Peyer's patch (tissue), 4 donors: ENCODE measurements around the gene CCL26. TPM values are rescaled to one million over a fixed set of nuclear protein-coding genes. Genes with fewer than 3 reads are reported as not detected.

Experiments
- DNase-seq, 3 donors: peaks; one replicate each; pipeline ENCODE4 v3.0.0-alpha.2; 2017 to 2019
- H3K27ac ChIP-seq, 4 donors: fragments of 200-600 bp; sonication (generic); one replicate each; pipeline ENCODE4 v1.5.1; 2016 to 2019
- H3K27me3 ChIP-seq, 2 donors: fragments of 200-600 bp; sonication (generic); one replicate each; pipeline ENCODE4 v1.5.1; 2019
- H3K36me3 ChIP-seq, 3 donors: fragments of 200-600 bp; sonication (generic); one replicate each; pipeline ENCODE4 v1.5.1; 2016 to 2019
- H3K4me1 ChIP-seq, 4 donors: fragments of 200-600 bp; sonication (generic); one replicate each; pipeline ENCODE4 v1.5.1; 2016 to 2019
- H3K4me3 ChIP-seq, 4 donors: fragments of 200-600 bp; sonication (generic); 1 replicate in 3 of 4; 2 replicates in 1 of 4; pipeline ENCODE4 v1.5.1; 2016 to 2019; ENCODE audit warnings: mild to moderate bottlenecking in 1 of 4
- H3K9me3 ChIP-seq, 4 donors: fragments of 200-600 bp; sonication (generic); one replicate each; pipeline ENCODE4 v1.5.1; 2016 to 2019; ENCODE audit warnings: mild to moderate bottlenecking in 1 of 4
- CTCF ChIP-seq, 6 experiments: fragments of 450-650 bp in 4 of 6; fragments of 200-600 bp in 2 of 6; sonication (generic) in 1 of 6; IDR thresholded peaks; one replicate each; pipeline ENCODE4 v1.5.1; 2017 to 2019; ENCODE audit warnings: antibody characterized with exemption in 6 of 6, mild to moderate bottlenecking in 3 of 6, moderate library complexity in 1 of 6
- POLR2A ChIP-seq, 2 donors: fragments of 450-650 bp; IDR thresholded peaks; one replicate each; pipeline ENCODE4 v1.5.1; 2017; ENCODE audit warnings: antibody characterized with exemption in 2 of 2, mild to moderate bottlenecking in 2 of 2, moderate library complexity in 2 of 2
- total RNA-seq, 4 donors: library from RNA; depleted of rRNA; stranded (reverse); fragments of >200 nt; gene quantifications; one replicate each; pipeline ENCODE4 v1.1.0, GENCODE V29; 2016

Gene CCL26
- total RNA-seq, 4 donors from 2014 or later = not detected

- H3K27ac ChIP-seq = peak within 1 kb of the TSS; percentile 74 to 93 (median 88)
- H3K9me3 ChIP-seq = no peaks in the 10 kb centered on the region
- no peaks in the 10 kb centered on the region for H3K27me3 ChIP-seq
- peaks cover 0 to 5% (median 2%) of the 10 kb centered on the region in 4 donors for H3K4me1 ChIP-seq
- TF ChIP-seq CTCF (IDR thresholded peaks at IDR 0.05) (no peak), POLR2A (IDR thresholded peaks at IDR 0.05) (peak in 1 of 2 donors; percentile 10)
- H3K4me3 ChIP-seq = peak within 1 kb of the TSS; percentile 72 to 96 (median 83)
- H3K36me3 ChIP-seq = no peaks in the 10 kb centered on the region
- no peak for DNase-seq
Observed at GRCh38 chr7:75738604-75738974, 33.4 kb downstream of the CCL26 start, which contains the start of gene HIP1. TSS of gene HIP1 (minus strand) at chr7:75738941. CDS start at chr7:75738920, 21 bp downstream.

- peak in 2 of 3 donors; percentile 48 to 51 for DNase-seq
- H3K4me3 ChIP-seq = peak overlapping the region; percentile 72 to 96 (median 83)
Observed at GRCh38 chr7:75737856-75738603, 34.0 kb downstream of the CCL26 start.

GRCh38 chr7:75735581-75736350 is 36.2 kb downstream of the CCL26 start:
- TF ChIP-seq CTCF (IDR thresholded peaks at IDR 0.05) = no peak
- TF ChIP-seq POLR2A (IDR thresholded peaks at IDR 0.05) = no peak

More at GRCh38 chr7:75737856-75738603, 34.0 kb downstream of the CCL26 start:
- peaks cover 0 to 5% (median 0%) of the 10 kb centered on the region in 4 donors for H3K4me1 ChIP-seq
- H3K36me3 ChIP-seq = no peaks in the 10 kb centered on the region
- no peaks in the 10 kb centered on the region for H3K27me3 ChIP-seq
- H3K9me3 ChIP-seq = no peaks in the 10 kb centered on the region
- no peak for TF ChIP-seq CTCF (IDR thresholded peaks at IDR 0.05)
- TF ChIP-seq POLR2A (IDR thresholded peaks at IDR 0.05) = no peak
- peak overlapping the region; percentile 74 to 93 (median 88) for H3K27ac ChIP-seq

GRCh38 chr7:75734586-75735458 is 37.2 kb downstream of the CCL26 start:
- TF ChIP-seq POLR2A (IDR thresholded peaks at IDR 0.05) (no peak), CTCF (IDR thresholded peaks at IDR 0.05) (no peak)
- Histone ChIP-seq H3K4me3 (no peak overlapping the region), H3K27me3 (no peaks in the 10 kb centered on the region), H3K4me1 (peaks cover 0 to 5% (median 0%) of the 10 kb centered on the region in 4 donors), H3K27ac (no peak overlapping the region), H3K36me3 (no peaks in the 10 kb centered on the region), H3K9me3 (no peaks in the 10 kb centered on the region)
- DNase-seq = no peak

More at GRCh38 chr7:75735581-75736350, 36.2 kb downstream of the CCL26 start:
- Histone ChIP-seq H3K27me3 (no peaks in the 10 kb centered on the region), H3K4me3 (no peak overlapping the region), H3K9me3 (no peaks in the 10 kb centered on the region), H3K4me1 (peaks cover 0 to 5% (median 0%) of the 10 kb centered on the region in 4 donors), H3K27ac (no peak overlapping the region), H3K36me3 (no peaks in the 10 kb centered on the region)
- no peak for DNase-seq
